CD4-positive, alpha-beta T cell treated with Interleukin-12 subunit alpha and Interleukin-12 subunit beta, for 1 hour (primary cell): ENCODE data around the gene SRGAP2B.
"Not testable (repeated sequence)": the region's sequence is repeated elsewhere in the genome, so short reads cannot be mapped to it uniquely, and the experiment has no call there.

Source experiments
- DNase-seq: peaks from one replicate; pipeline ENCODE4 v3.0.0-alpha.2; 2020

Gene SRGAP2B

GRCh38 chr1:145082483-145083255 is 12.5 kb downstream of the SRGAP2B start:
- DNase-seq = not testable (repeated sequence)

GRCh38 chr1:145080193-145080592 is 14.9 kb downstream of the SRGAP2B start:
- not testable (repeated sequence) for DNase-seq

GRCh38 chr1:145079737-145080136 is 15.4 kb downstream of the SRGAP2B start:
- not testable (repeated sequence) for DNase-seq

GRCh38 chr1:145078787-145079370 is 16.2 kb downstream of the SRGAP2B start:
- not testable (repeated sequence) for DNase-seq

- DNase-seq = not testable (repeated sequence)
Observed at GRCh38 chr1:145077872-145078786, 17.0 kb downstream of the SRGAP2B start.

GRCh38 chr1:145076877-145077276 is 18.3 kb downstream of the SRGAP2B start:
- not testable (repeated sequence) for DNase-seq

- DNase-seq = not testable (repeated sequence)
Observed at GRCh38 chr1:145074021-145074559, 21.0 kb downstream of the SRGAP2B start.

- DNase-seq = not testable (repeated sequence)
Observed at GRCh38 chr1:145071569-145071968, 23.6 kb downstream of the SRGAP2B start.

GRCh38 chr1:145066486-145066885 is 28.6 kb downstream of the SRGAP2B start:
- DNase-seq = not testable (repeated sequence)

GRCh38 chr1:145065194-145065826 is 29.8 kb downstream of the SRGAP2B start:
- not testable (repeated sequence) for DNase-seq

GRCh38 chr1:145063941-145064648 is 31.0 kb downstream of the SRGAP2B start:
- not testable (repeated sequence) for DNase-seq

GRCh38 chr1:145063285-145063684 is 31.8 kb downstream of the SRGAP2B start:
- DNase-seq = not testable (repeated sequence)

- not testable (repeated sequence) for DNase-seq
Observed at GRCh38 chr1:145058184-145058583, 36.9 kb downstream of the SRGAP2B start.

GRCh38 chr1:145055217-145055760 is 39.8 kb downstream of the SRGAP2B start:
- not testable (repeated sequence) for DNase-seq

GRCh38 chr1:145053428-145053827 is 41.7 kb downstream of the SRGAP2B start:
- not testable (repeated sequence) for DNase-seq

- DNase-seq = not testable (repeated sequence)
Observed at GRCh38 chr1:145052019-145052776, 42.9 kb downstream of the SRGAP2B start.

GRCh38 chr1:145048181-145048856 is 46.8 kb downstream of the SRGAP2B start:
- not testable (repeated sequence) for DNase-seq

GRCh38 chr1:145047553-145047952 is 47.6 kb downstream of the SRGAP2B start:
- DNase-seq = not testable (repeated sequence)

- DNase-seq = not testable (repeated sequence)
Observed at GRCh38 chr1:145045571-145046273, 49.4 kb downstream of the SRGAP2B start.
